HepG2 (cell line): ENCODE measurements around the gene UBE2M. TPM values are rescaled to one million over a fixed set of nuclear protein-coding genes. Genes with fewer than 3 reads are reported as not detected.

Source experiments
- CREB3 ChIP-seq: sonication (generic); formaldehyde crosslinking; IDR thresholded peaks from 2 replicates; pipeline ENCODE4 v1.5.0; 2020; ENCODE audit warnings: missing genetic modification reagents
- TAF15 ChIP-seq: fragments of 200-400 bp; formaldehyde crosslinking; IDR thresholded peaks from one replicate; pipeline ENCODE4 v1.6.1; 2018; ENCODE audit warnings: mild to moderate bottlenecking, low read depth, low read length; ENCODE audit not compliant: poor library complexity, severe bottlenecking
- ZFP82 ChIP-seq: sonication (generic); formaldehyde crosslinking; IDR thresholded peaks from 2 replicates; pipeline ENCODE4 v1.5.1; 2020; ENCODE audit warnings: mild to moderate bottlenecking, missing genetic modification reagents, borderline replicate concordance
- ZFP91 ChIP-seq: sonication (generic); formaldehyde crosslinking; IDR thresholded peaks from 2 replicates; pipeline ENCODE4 v1.9.0; 2022; ENCODE audit warnings: missing genetic modification reagents, mild to moderate bottlenecking, borderline replicate concordance
- ZNF576 ChIP-seq: sonication (generic); formaldehyde crosslinking; IDR thresholded peaks from 2 replicates; pipeline ENCODE4 v1.4.0; 2020; ENCODE audit warnings: mild to moderate bottlenecking, missing genetic modification reagents
- ZNF616 ChIP-seq: sonication (generic); formaldehyde crosslinking; IDR thresholded peaks from 2 replicates; pipeline ENCODE4 v1.5.0; 2020; ENCODE audit warnings: low read depth, mild to moderate bottlenecking, missing genetic modification reagents
- polyA plus RNA-seq, 8 experiments: library from polyadenylated mRNA; depleted of rRNA in 3 of 8; stranded (reverse) in 7 of 8; unstranded in 1 of 8; fragments of >200 nt; fragmentation: Illumina TruSeq in 4 of 8; extraction: Trizol in 4 of 8; gene quantifications; 2 replicates each; pipeline versions ENCODE4 v1.2.1 to v1.2.3, GENCODE V29; 2011 to 2016; ENCODE audit warnings: low read depth in 4 of 8, missing spikeins in 1 of 8, mixed read lengths in 1 of 8; ENCODE audit not compliant: insufficient read depth in 1 of 8
- total RNA-seq, 5 experiments: library from RNA; depleted of rRNA; stranded (reverse); fragments of >200 nt; fragmentation: Illumina TruSeq; extraction: Trizol; gene quantifications; 2 replicates each; pipeline ENCODE4 v1.2.3, GENCODE V29; 2016; ENCODE audit warnings: low read depth in 1 of 5
- TF ChIP-seq, protein P1 (sequence below): sonication (generic); formaldehyde crosslinking; IDR thresholded peaks from 2 replicates; pipeline ENCODE4 v1.8.1; 2022; ENCODE audit warnings: low read depth, mild to moderate bottlenecking, missing genetic modification reagents
- TF ChIP-seq, protein P2 (sequence below), 2 experiments: sonication (generic) in 1 of 2; formaldehyde crosslinking in 1 of 2; IDR thresholded peaks; 2 replicates each; pipeline versions ENCODE4 v1.6.1 to v1.9.0; 2014 to 2022; ENCODE audit warnings: antibody characterized with exemption in 1 of 2, borderline replicate concordance in 1 of 2, inconsistent platforms in 1 of 2, low read depth in 1 of 2, missing genetic modification reagents in 1 of 2

UBE2M gene
- total and polyA plus RNA-seq, 2 of the 13 experiments (the other 11 are each of a cell fraction or from before 2014, with no cell fraction given): 36.2 to 50.3 TPM

DNA sequence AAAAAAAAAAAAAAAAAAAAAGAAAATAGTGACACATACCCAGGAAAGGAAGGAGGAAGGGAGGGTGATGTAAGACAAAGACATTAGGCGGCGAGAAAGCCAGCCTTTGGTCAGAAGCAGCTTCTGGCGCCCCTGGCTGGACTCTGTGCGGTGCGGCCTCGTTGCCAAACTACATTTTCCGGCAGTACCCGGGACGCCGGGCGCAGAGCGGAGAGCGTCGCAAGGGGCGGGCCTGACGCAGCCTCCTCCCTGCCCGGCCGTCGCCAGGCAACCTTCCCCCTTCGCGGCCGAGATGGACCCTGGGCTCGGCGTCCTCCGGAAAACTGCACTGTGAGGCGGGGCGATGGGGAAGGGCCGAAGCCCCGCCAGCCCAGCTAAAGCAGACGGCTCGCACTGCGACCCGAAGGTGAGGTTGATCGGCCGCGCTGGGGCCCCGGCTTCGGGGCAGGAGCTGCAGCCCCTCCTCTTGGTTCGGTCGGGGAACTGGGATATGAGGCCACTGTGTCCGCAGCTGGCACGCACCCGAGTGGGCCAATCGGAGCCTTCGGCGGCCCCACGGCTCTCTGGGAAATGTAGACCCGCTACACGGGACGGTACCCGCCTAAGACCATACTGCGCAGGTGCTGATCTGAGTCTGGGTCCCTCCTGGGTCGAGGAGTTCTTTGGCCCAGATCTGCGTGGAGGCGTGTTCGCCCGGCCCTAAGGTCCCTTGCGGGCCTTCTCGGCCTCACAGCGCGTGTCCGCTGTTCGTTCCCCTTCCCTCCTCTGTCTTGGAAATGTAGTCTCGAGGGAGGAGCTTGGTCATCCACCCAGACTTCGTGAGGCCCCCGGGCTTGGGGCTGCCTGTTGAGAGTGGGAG is 17.0 kb upstream of the UBE2M start (continued):
- TF ChIP-seq ZFP91 (peak; percentile 90), CREB3 (peak; percentile 75; the same call in 1 of the 2 replicates), TAF15 (peak; percentile 91), ZNF576 (CRISPR knock-in tag) (0 out of 2 replicates have a peak, but pooled peaks have one; percentile 48), ZNF616 (no peak; the same call in 1 of the 2 replicates), ZFP82 (CRISPR knock-in tag) (0 out of 2 replicates have a peak, but pooled peaks have one; percentile 40)
- TF ChIP-seq, protein P1, sequence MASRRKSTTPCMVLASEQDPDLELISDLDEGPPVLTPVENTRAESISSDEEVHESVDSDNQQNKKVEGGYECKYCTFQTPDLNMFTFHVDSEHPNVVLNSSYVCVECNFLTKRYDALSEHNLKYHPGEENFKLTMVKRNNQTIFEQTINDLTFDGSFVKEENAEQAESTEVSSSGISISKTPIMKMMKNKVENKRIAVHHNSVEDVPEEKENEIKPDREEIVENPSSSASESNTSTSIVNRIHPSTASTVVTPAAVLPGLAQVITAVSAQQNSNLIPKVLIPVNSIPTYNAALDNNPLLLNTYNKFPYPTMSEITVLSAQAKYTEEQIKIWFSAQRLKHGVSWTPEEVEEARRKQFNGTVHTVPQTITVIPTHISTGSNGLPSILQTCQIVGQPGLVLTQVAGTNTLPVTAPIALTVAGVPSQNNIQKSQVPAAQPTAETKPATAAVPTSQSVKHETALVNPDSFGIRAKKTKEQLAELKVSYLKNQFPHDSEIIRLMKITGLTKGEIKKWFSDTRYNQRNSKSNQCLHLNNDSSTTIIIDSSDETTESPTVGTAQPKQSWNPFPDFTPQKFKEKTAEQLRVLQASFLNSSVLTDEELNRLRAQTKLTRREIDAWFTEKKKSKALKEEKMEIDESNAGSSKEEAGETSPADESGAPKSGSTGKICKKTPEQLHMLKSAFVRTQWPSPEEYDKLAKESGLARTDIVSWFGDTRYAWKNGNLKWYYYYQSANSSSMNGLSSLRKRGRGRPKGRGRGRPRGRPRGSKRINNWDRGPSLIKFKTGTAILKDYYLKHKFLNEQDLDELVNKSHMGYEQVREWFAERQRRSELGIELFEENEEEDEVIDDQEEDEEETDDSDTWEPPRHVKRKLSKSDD: peak; percentile 51; the same call in 1 of the 2 replicates
- TF ChIP-seq, protein P2, sequence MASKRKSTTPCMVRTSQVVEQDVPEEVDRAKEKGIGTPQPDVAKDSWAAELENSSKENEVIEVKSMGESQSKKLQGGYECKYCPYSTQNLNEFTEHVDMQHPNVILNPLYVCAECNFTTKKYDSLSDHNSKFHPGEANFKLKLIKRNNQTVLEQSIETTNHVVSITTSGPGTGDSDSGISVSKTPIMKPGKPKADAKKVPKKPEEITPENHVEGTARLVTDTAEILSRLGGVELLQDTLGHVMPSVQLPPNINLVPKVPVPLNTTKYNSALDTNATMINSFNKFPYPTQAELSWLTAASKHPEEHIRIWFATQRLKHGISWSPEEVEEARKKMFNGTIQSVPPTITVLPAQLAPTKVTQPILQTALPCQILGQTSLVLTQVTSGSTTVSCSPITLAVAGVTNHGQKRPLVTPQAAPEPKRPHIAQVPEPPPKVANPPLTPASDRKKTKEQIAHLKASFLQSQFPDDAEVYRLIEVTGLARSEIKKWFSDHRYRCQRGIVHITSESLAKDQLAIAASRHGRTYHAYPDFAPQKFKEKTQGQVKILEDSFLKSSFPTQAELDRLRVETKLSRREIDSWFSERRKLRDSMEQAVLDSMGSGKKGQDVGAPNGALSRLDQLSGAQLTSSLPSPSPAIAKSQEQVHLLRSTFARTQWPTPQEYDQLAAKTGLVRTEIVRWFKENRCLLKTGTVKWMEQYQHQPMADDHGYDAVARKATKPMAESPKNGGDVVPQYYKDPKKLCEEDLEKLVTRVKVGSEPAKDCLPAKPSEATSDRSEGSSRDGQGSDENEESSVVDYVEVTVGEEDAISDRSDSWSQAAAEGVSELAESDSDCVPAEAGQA (IDR thresholded peaks at IDR 0.05; ENCODE audit: low read depth): peak; percentile 78; the same call in 1 of the 2 replicates
- TF ChIP-seq, protein P2 (CRISPR knock-in tag; IDR thresholded peaks at IDR 0.05; ENCODE audit: borderline replicate concordance): no peak
